Gastroesophageal sphincter (tissue), 4 donors: Measurements from ENCODE around the gene SFT2D3. TPM values are rescaled to one million over a fixed set of nuclear protein-coding genes. Genes with fewer than 3 reads are reported as not detected.
A peak's percentile ranks its signal among the peaks of the same experiment; 100 is the strongest.

Source experiments
- ATAC-seq: fragments of 150-250 bp; one replicate; pipeline ENCODE4 v1.9.1; 2016; ENCODE audit warnings: mild to moderate bottlenecking, moderate library complexity
- H3K27ac ChIP-seq, 4 donors: fragments of 200-600 bp; sonication (generic) in 3 of 4; 1 replicate in 3 of 4; 2 replicates in 1 of 4; pipeline ENCODE4 v1.5.1; 2016 to 2019
- H3K27me3 ChIP-seq: fragments of 200-600 bp; sonication (generic); one replicate; pipeline ENCODE4 v1.5.1; 2019
- H3K36me3 ChIP-seq, 2 donors: fragments of 200-600 bp; sonication (generic); one replicate each; pipeline ENCODE4 v1.5.1; 2019; ENCODE audit warnings: control low read depth in 1 of 2
- H3K4me1 ChIP-seq, 3 donors: fragments of 200-600 bp; sonication (generic); 1 replicate in 2 of 3; 2 replicates in 1 of 3; pipeline ENCODE4 v1.5.1; 2016 to 2019; ENCODE audit warnings: control low read depth in 2 of 3
- H3K4me3 ChIP-seq, 2 donors: fragments of 200-600 bp; sonication (generic); one replicate each; pipeline ENCODE4 v1.5.1; 2019; ENCODE audit warnings: mild to moderate bottlenecking in 1 of 2, moderate library complexity in 1 of 2
- H3K9me3 ChIP-seq, 3 donors: fragments of 200-600 bp; sonication (generic); one replicate each; pipeline ENCODE4 v1.5.1; 2017 to 2019; ENCODE audit warnings: control low read depth in 2 of 3
- EP300 ChIP-seq: sonication (generic); formaldehyde crosslinking; IDR thresholded peaks from one replicate; pipeline ENCODE4 v1.6.1; 2017; ENCODE audit warnings: antibody characterized with exemption, mild to moderate bottlenecking
- POLR2A ChIP-seq, 2 donors: fragments of 450-650 bp; IDR thresholded peaks; one replicate each; pipeline ENCODE4 v1.6.1; 2017; ENCODE audit warnings: antibody characterized with exemption in 2 of 2, mild to moderate bottlenecking in 2 of 2, moderate library complexity in 1 of 2
- POLR2AphosphoS5 ChIP-seq: sonication (generic); formaldehyde crosslinking; IDR thresholded peaks from one replicate; pipeline ENCODE4 v1.6.1; 2017; ENCODE audit warnings: antibody characterized with exemption
- WGBS, 2 donors: methylation state at CpG; one replicate each; pipeline ENCODE4 v1.1.5; 2018; ENCODE audit warnings: low coverage in 1 of 2; 5-methylcytosine and 5-hydroxymethylcytosine counted together
- total RNA-seq, 4 donors: library from RNA; depleted of rRNA; stranded (reverse); fragments of >200 nt; gene quantifications; one replicate each; pipeline ENCODE4 v1.1.0, GENCODE V29; 2016
- TF ChIP-seq, protein P1 (sequence below), 4 experiments: fragments of 200-600 bp in 2 of 4; fragments of 450-650 bp in 2 of 4; sonication (generic) in 1 of 4; IDR thresholded peaks; one replicate each; pipeline ENCODE4 v1.5.1; 2017 to 2019; ENCODE audit warnings: antibody characterized with exemption in 4 of 4, mild to moderate bottlenecking in 2 of 4, moderate library complexity in 2 of 4

Gene SFT2D3
- total RNA-seq, 4 donors from 2014 or later = 7.2 to 15.2 (median 10.3) TPM

- Histone ChIP-seq H3K27ac (no peak overlapping the region), H3K9me3 (no peaks in the 10 kb centered on the region), H3K4me3 (no peak overlapping the region), H3K27me3 (no peaks in the 10 kb centered on the region), H3K4me1 (peaks cover 0 to 79% (median 23%) of the 10 kb centered on the region in 3 donors), H3K36me3 (no peaks in the 10 kb centered on the region)
- no peak for ATAC-seq
- WGBS, 2 donors = 76% methylated on average over 4 of the region's 6 CpGs; no CpG with 5 or more reads in 1 of the 2 donors
- TF ChIP-seq, protein P1, sequence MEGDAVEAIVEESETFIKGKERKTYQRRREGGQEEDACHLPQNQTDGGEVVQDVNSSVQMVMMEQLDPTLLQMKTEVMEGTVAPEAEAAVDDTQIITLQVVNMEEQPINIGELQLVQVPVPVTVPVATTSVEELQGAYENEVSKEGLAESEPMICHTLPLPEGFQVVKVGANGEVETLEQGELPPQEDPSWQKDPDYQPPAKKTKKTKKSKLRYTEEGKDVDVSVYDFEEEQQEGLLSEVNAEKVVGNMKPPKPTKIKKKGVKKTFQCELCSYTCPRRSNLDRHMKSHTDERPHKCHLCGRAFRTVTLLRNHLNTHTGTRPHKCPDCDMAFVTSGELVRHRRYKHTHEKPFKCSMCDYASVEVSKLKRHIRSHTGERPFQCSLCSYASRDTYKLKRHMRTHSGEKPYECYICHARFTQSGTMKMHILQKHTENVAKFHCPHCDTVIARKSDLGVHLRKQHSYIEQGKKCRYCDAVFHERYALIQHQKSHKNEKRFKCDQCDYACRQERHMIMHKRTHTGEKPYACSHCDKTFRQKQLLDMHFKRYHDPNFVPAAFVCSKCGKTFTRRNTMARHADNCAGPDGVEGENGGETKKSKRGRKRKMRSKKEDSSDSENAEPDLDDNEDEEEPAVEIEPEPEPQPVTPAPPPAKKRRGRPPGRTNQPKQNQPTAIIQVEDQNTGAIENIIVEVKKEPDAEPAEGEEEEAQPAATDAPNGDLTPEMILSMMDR (IDR thresholded peaks at IDR 0.05) = no peak
- TF ChIP-seq EP300 = no peak
- TF ChIP-seq POLR2AphosphoS5 = no peak
- no peak for TF ChIP-seq POLR2A (IDR thresholded peaks at IDR 0.05)
These were observed 22.3 kb upstream of the SFT2D3 start for GRCh38 chr2:127678991-127679390.

GRCh38 chr2:127679680-127680361 is 21.5 kb upstream of the SFT2D3 start:
- no peaks in the 10 kb centered on the region for H3K36me3 ChIP-seq
- no peaks in the 10 kb centered on the region for H3K27me3 ChIP-seq
- WGBS, 2 donors = 67 to 77% methylated on average over 1 to 3 of the region's 15 CpGs
- no peak for ATAC-seq
- peaks cover 0 to 85% (median 24%) of the 10 kb centered on the region in 3 donors for H3K4me1 ChIP-seq
- no peak for TF ChIP-seq EP300
- no peak for TF ChIP-seq POLR2A (IDR thresholded peaks at IDR 0.05)
- TF ChIP-seq POLR2AphosphoS5 = no peak
- TF ChIP-seq, protein P1 (IDR thresholded peaks at IDR 0.05) = no peak
- H3K27ac ChIP-seq = peak overlapping the region in 1 of 4 donors; percentile 21
- no peaks in the 10 kb centered on the region for H3K9me3 ChIP-seq
- H3K4me3 ChIP-seq = no peak overlapping the region

DNA sequence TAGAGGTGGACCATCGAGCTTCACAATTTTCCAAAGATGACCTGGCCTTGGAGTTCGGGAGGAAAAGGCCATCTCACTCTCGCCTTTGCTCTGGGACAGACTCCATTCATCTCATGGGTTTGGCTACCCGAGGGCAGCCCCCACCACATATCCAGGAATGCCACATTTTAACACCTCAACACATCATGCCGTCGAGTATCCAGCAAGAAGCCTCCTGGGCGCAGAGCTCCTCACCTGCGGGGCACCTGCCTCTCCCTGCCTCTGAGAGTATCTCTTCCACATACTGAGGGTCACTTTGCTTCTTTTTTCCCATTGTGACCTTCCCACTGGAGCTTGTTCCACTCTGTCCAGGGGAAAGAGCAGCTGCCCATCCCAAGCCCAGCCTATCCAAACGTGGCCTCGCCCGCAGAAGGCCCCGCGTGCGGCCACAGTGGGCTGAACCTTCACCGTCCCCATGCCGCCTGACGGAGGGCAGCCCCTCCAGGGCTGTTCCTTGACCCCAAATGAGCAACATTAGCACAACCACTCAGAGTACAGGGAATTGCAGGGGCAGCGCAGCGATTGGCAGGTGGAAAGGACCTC is 20.5 kb upstream of the SFT2D3 start:
- no peak for ATAC-seq
- 75 to 84% methylated on average over 4 to 7 of the region's 19 CpGs for WGBS, 2 donors
- no peaks in the 10 kb centered on the region for H3K36me3 ChIP-seq

DNA sequence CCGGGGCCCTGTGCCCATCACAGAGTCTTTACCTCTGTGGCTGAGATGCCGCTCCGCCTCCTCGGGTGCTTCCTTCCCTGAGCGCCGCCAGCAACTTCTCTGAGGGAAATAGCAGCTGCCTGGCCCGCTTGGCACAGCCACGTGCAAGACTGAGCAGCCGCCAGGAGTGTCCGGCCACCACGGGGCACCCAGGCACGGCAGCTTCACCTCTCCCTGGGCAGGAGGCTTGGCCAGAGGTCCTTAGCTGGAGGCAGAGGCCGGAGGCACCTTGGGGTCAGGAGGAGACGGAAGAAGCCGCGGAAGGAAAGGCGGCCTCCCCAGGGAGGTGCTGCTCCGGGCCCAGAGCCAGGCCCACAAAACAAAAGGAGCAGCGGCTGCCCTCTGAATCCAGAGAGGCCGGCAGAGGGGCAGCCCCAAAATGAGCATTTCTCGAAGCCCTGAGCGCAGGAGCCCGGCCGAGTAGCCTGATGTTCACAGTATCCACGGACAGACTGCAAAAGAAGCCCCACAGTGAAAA is 20.0 kb upstream of the SFT2D3 start:
- Histone ChIP-seq H3K9me3 (no peaks in the 10 kb centered on the region), H3K4me3 (peak overlapping the region; percentile 12 to 41), H3K36me3 (no peaks in the 10 kb centered on the region), H3K27ac (peak overlapping the region; percentile 14 to 80 (median 68)), H3K4me1 (peaks cover 0 to 84% (median 24%) of the 10 kb centered on the region in 3 donors), H3K27me3 (no peaks in the 10 kb centered on the region)
- peak; percentile 61 for ATAC-seq
- no peak for TF ChIP-seq POLR2A (IDR thresholded peaks at IDR 0.05)
- TF ChIP-seq, protein P1 (IDR thresholded peaks at IDR 0.05) = peak in 1 of 4 experiments; percentile 11
- WGBS, 2 donors = 24 to 25% methylated on average over 3 to 4 of the region's 25 CpGs

More for the DNA sequence above, 20.5 kb upstream of the SFT2D3 start:
- Histone ChIP-seq H3K9me3 (no peaks in the 10 kb centered on the region), H3K4me1 (peaks cover 0 to 87% (median 24%) of the 10 kb centered on the region in 3 donors), H3K27ac (peak overlapping the region in 3 of 4 donors; percentile 61 to 80 (median 76)), H3K4me3 (peak overlapping the region in 1 of 2 donors; percentile 41), H3K27me3 (no peaks in the 10 kb centered on the region)
- TF ChIP-seq EP300 (no peak), POLR2AphosphoS5 (no peak), POLR2A (IDR thresholded peaks at IDR 0.05) (no peak)
- TF ChIP-seq, protein P1 (IDR thresholded peaks at IDR 0.05) = no peak
